H9 (cell line): ENCODE results near the gene ALX4. TPM values are rescaled to one million over a fixed set of nuclear protein-coding genes. Genes with fewer than 3 reads are reported as not detected.

Experiments
- DNase-seq: peaks from one replicate; pipeline ENCODE4 v3.0.0-alpha.2; 2017
- H2AFZ ChIP-seq: one replicate; pipeline ENCODE4 v1.6.1; 2013; ENCODE audit warnings: mild to moderate bottlenecking, low read length, control low read depth, moderate library complexity
- H2AK5ac ChIP-seq: 2 replicates; pipeline ENCODE4 v1.6.1; 2013; ENCODE audit warnings: low read length, control low read depth, mixed read lengths; ENCODE audit not compliant: insufficient read length
- H2BK120ac ChIP-seq: one replicate; pipeline ENCODE4 v1.6.1; 2013; ENCODE audit warnings: low read depth, mild to moderate bottlenecking, low read length, control low read depth, inconsistent platforms; ENCODE audit not compliant: poor library complexity, severe bottlenecking
- H2BK12ac ChIP-seq: 2 replicates; pipeline ENCODE4 v1.6.1; 2013; ENCODE audit warnings: low read length, control low read depth, mixed read lengths, low read depth; ENCODE audit not compliant: insufficient read length
- H2BK15ac ChIP-seq: 2 replicates; pipeline ENCODE4 v1.6.1; 2013; ENCODE audit warnings: low read depth, low read length, control low read depth
- H2BK20ac ChIP-seq: one replicate; pipeline ENCODE4 v1.6.1; 2013; ENCODE audit warnings: low read depth, mild to moderate bottlenecking, low read length, control low read depth, inconsistent platforms; ENCODE audit not compliant: poor library complexity, severe bottlenecking
- H2BK5ac ChIP-seq: 2 replicates; pipeline ENCODE4 v1.6.1; 2013; ENCODE audit warnings: low read length, control low read depth, mixed read lengths; ENCODE audit not compliant: insufficient read length
- H3K14ac ChIP-seq: 2 replicates; pipeline ENCODE4 v1.6.1; 2013; ENCODE audit warnings: low read length, control low read depth; ENCODE audit not compliant: insufficient read depth
- H3K18ac ChIP-seq: 2 replicates; pipeline ENCODE4 v1.6.1; 2013; ENCODE audit warnings: low read depth, mild to moderate bottlenecking, mixed read lengths, low read length, control low read depth; ENCODE audit not compliant: insufficient read length
- H3K23ac ChIP-seq: 2 replicates; pipeline ENCODE4 v1.6.1; 2013; ENCODE audit warnings: low read length, control low read depth, mixed read lengths, low read depth; ENCODE audit not compliant: insufficient read length
- H3K23me2 ChIP-seq: 2 replicates; pipeline ENCODE4 v1.6.1; 2013; ENCODE audit warnings: low read depth, mild to moderate bottlenecking, mixed read lengths, low read length, control low read depth; ENCODE audit not compliant: insufficient read length, poor library complexity, severe bottlenecking
- H3K27ac ChIP-seq: 2 replicates; pipeline ENCODE4 v1.5.1; 2013; ENCODE audit warnings: low read length, control low read depth, mixed read lengths, low read depth; ENCODE audit not compliant: insufficient read length
- H3K27me3 ChIP-seq: 2 replicates; pipeline ENCODE4 v1.6.1; 2013; ENCODE audit warnings: low read length, control low read depth, inconsistent platforms; ENCODE audit not compliant: insufficient read depth
- H3K4ac ChIP-seq: 2 replicates; pipeline ENCODE4 v1.6.1; 2013; ENCODE audit warnings: low read depth, mild to moderate bottlenecking, control low read depth, inconsistent platforms, low read length, moderate library complexity
- H3K4me1 ChIP-seq: 2 replicates; pipeline ENCODE4 v1.6.1; 2013; ENCODE audit warnings: low read length, control low read depth, inconsistent platforms; ENCODE audit not compliant: insufficient read depth
- H3K4me2 ChIP-seq: 2 replicates; pipeline ENCODE4 v1.6.1; 2013; ENCODE audit warnings: low read length, control low read depth, mixed read lengths; ENCODE audit not compliant: insufficient read length, insufficient read depth
- H3K56ac ChIP-seq: 2 replicates; pipeline ENCODE4 v1.6.1; 2013; ENCODE audit warnings: low read depth, mild to moderate bottlenecking, mixed read lengths, low read length, control low read depth; ENCODE audit not compliant: insufficient read length
- H3K79me1 ChIP-seq: 2 replicates; pipeline ENCODE4 v1.6.1; 2013; ENCODE audit warnings: low read depth, mild to moderate bottlenecking, moderate library complexity, low read length, control low read depth, inconsistent platforms; ENCODE audit not compliant: insufficient read depth, poor library complexity, severe bottlenecking
- H3K79me2 ChIP-seq: 2 replicates; pipeline ENCODE4 v1.6.1; 2013; ENCODE audit warnings: low read length, control low read depth, inconsistent platforms; ENCODE audit not compliant: insufficient read depth
- H3K9ac ChIP-seq: 2 replicates; pipeline ENCODE4 v1.6.1; 2013; ENCODE audit warnings: low read length, control low read depth, mixed read lengths; ENCODE audit not compliant: insufficient read length; ENCODE audit errors: extremely low read depth
- H3K9me3 ChIP-seq: one replicate; pipeline ENCODE4 v1.6.1; 2013; ENCODE audit warnings: low read depth, low read length, inconsistent platforms; ENCODE audit not compliant: control insufficient read depth
- H3T11ph ChIP-seq: one replicate; pipeline ENCODE4 v1.6.1; 2013; ENCODE audit warnings: mild to moderate bottlenecking, low read length, control low read depth, inconsistent platforms
- H4K20me1 ChIP-seq: one replicate; pipeline ENCODE4 v1.6.1; 2013; ENCODE audit not compliant: control insufficient read depth, insufficient read length, insufficient read depth
- H4K5ac ChIP-seq: 2 replicates; pipeline ENCODE4 v1.6.1; 2013; ENCODE audit warnings: low read depth, mild to moderate bottlenecking, mixed read lengths, low read length, control low read depth; ENCODE audit not compliant: insufficient read length
- H4K8ac ChIP-seq: replicated peaks from 2 replicates; pipeline ENCODE4 v1.6.1; 2013; ENCODE audit warnings: low read length, control low read depth, mixed read lengths, low read depth; ENCODE audit not compliant: insufficient read length
- H4K91ac ChIP-seq: 2 replicates; pipeline ENCODE4 v1.6.1; 2013; ENCODE audit warnings: low read depth, mild to moderate bottlenecking, moderate library complexity, mixed read lengths, low read length, control low read depth; ENCODE audit not compliant: insufficient read length
- H3K27ac Mint-ChIP-seq, 3 experiments: 2 replicates in 2 of 3; 3 replicates in 1 of 3; pipeline ENCODE4 v1.8.0; 2020 to 2021; ENCODE audit warnings: mixed read lengths in 3 of 3, mild to moderate bottlenecking in 1 of 3, moderate library complexity in 1 of 3
- H3K27me3 Mint-ChIP-seq: 2 replicates; pipeline ENCODE4 v1.8.0; 2021; ENCODE audit warnings: low read depth, mild to moderate bottlenecking, moderate library complexity, mixed read lengths
- H3K36me3 Mint-ChIP-seq, 3 experiments: 2 replicates in 2 of 3; 3 replicates in 1 of 3; pipeline ENCODE4 v1.8.0; 2020 to 2021; ENCODE audit warnings: low read depth in 3 of 3, mixed read lengths in 3 of 3; ENCODE audit not compliant: insufficient read depth in 1 of 3
- H3K4me1 Mint-ChIP-seq, 2 experiments: 2 replicates each; pipeline ENCODE4 v1.8.0; 2020; ENCODE audit warnings: mixed read lengths in 2 of 2
- H3K4me3 Mint-ChIP-seq, 2 experiments: 2 replicates in 1 of 2; 3 replicates in 1 of 2; pipeline ENCODE4 v1.8.0; 2020 to 2021; ENCODE audit warnings: mild to moderate bottlenecking in 2 of 2, mixed read lengths in 2 of 2, moderate library complexity in 1 of 2
- H3K9me3 Mint-ChIP-seq, 2 experiments: 2 replicates in 1 of 2; 3 replicates in 1 of 2; pipeline ENCODE4 v1.8.0; 2020; ENCODE audit warnings: mild to moderate bottlenecking in 2 of 2, mixed read lengths in 2 of 2, moderate library complexity in 1 of 2
- CTCF ChIP-seq: fragments of 200-600 bp; sonication (generic); conservative IDR thresholded peaks from 3 replicates; pipeline ENCODE4 v1.8.0; 2021; ENCODE audit warnings: antibody characterized with exemption, mild to moderate bottlenecking
- WGBS: extraction: QIAGEN DNeasy Blood & Tissue Kit; methylation state at CpG from one replicate; pipeline ENCODE4 v1.1.7; 2013; ENCODE audit warnings: missing lambda C conversion rate, low lambda C conversion rate, mixed read lengths; ENCODE audit not compliant: insufficient read length; ENCODE audit errors: extremely low coverage; 5-methylcytosine and 5-hydroxymethylcytosine counted together
- total RNA-seq: library from RNA; stranded (reverse); gene quantifications from 2 replicates; pipeline ENCODE4 v1.2.1, GENCODE V29; 2021

ALX4 gene
- total RNA-seq, 1 experiment from 2014 or later: not detected

- TF ChIP-seq CTCF: no peak
- H4K8ac ChIP-seq: no peak overlapping the region
- H3K4me3 Mint-ChIP-seq: peak overlapping the region in 1 of 2 experiments; percentile 74; a peak in 2 of 5 replicates
- H3T11ph ChIP-seq: no peak overlapping the region
- H3K14ac ChIP-seq: no peak overlapping the region; the same call in 1 of the 2 replicates
- WGBS: no CpG with 5 or more reads among the region's 28 CpGs
- H3K27ac ChIP-seq: no peak overlapping the region
- no peaks in the 10 kb centered on the region for H3K79me1 ChIP-seq
- no peak overlapping the region for H2BK15ac ChIP-seq
- peaks cover 0 to 6% of the 10 kb centered on the region in 2 experiments; a peak in 1 of 5 replicates for H3K9me3 Mint-ChIP-seq
- H3K4me1 Mint-ChIP-seq: peaks cover 31 to 38% of the 10 kb centered on the region in 2 experiments
- H4K20me1 ChIP-seq: no peaks in the 10 kb centered on the region
- H3K4ac ChIP-seq: no peak overlapping the region
- H2BK20ac ChIP-seq: no peak overlapping the region
- H2AFZ ChIP-seq: no peak overlapping the region
- H3K79me2 ChIP-seq: no peaks in the 10 kb centered on the region
- DNase-seq: no peak
- no peak overlapping the region for H2AK5ac ChIP-seq
- no peak overlapping the region for H3K18ac ChIP-seq
- peaks cover 66% of the 10 kb centered on the region for H3K27me3 ChIP-seq
- peaks cover 4% of the 10 kb centered on the region for H3K23me2 ChIP-seq
- no peaks in the 10 kb centered on the region for H3K4me1 ChIP-seq
- H3K9ac ChIP-seq: no peak overlapping the region
- no peak overlapping the region for H4K5ac ChIP-seq
- no peak overlapping the region for H2BK120ac ChIP-seq
- H2BK5ac ChIP-seq: no peak overlapping the region
- H2BK12ac ChIP-seq: no peak overlapping the region
- no peaks in the 10 kb centered on the region for H3K36me3 Mint-ChIP-seq
- no peaks in the 10 kb centered on the region for H3K9me3 ChIP-seq
- H4K91ac ChIP-seq: no peak overlapping the region
- no peak overlapping the region for H3K23ac ChIP-seq
- H3K56ac ChIP-seq: no peak overlapping the region
- H3K4me2 ChIP-seq: peak overlapping the region; percentile 1
- peaks cover 100% of the 10 kb centered on the region for H3K27me3 Mint-ChIP-seq
- H3K27ac Mint-ChIP-seq: no peak overlapping the region
These were observed 6.5 kb downstream of the ALX4 start for GRCh38 chr11:44303401-44303938.
